Measurements from ENCODE around the gene ITPR1. TPM values are rescaled to one million over a fixed set of nuclear protein-coding genes. Genes with fewer than 3 reads are reported as not detected.
A peak's percentile ranks its signal among the peaks of the same experiment; 100 is the strongest.

The ITPR1 gene
- polyA plus RNA-seq, 2 of the 4 experiments (the other 2 are of a cell fraction) = 2.8 to 9.6 TPM

DNA sequence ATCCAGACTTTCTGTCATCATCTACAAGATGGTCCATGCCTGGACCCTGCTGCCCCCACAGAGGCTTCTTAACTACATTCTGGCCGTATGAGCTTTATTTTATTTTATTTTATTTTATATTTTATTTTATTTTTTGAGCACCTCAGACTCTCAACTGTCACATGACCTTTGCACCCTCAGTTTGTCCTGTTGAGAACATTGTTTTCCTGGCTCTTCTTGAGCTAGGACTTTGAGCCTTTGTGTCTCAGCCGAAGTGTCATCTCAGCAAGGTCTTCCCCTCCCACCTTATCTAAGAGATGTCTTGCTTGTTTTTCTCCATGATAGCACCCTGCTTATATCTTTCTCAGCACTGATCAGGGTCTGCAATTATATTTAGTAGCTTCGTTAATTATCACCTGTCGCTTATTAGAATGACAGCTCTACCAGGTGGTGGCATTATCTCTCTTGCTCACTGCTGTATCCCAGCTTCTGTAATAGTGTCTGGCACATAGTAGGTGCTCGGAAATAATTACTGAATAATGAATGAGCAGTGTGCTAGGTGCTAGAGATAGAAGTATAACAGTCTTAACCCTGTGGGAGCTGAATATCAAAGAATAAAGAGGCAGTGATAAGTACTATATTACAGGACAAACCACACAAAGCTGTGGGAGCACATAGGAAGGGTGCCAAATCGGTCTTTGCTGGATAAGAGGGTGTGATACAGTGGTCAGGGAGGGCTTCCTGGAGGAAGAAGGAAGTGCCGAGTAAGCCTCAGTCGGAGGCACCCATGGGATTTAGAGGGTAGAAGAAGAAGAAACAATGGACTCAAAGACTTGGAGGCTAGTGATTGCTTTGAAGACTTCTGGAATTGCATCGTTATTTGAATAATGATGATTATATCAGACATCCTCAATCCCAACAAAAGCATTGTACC, 136.2 kb downstream of the ITPR1 start:
- H3K4me3 ChIP-seq = no peak overlapping the region
- FAIRE-seq (no peak), DNase-seq (ENCODE audit: low read depth in 1 of 2, low spot score in 1 of 2) (no peak), ATAC-seq (no peak)
- peak overlapping the region in 1 of 2 experiments; percentile 46; a peak in 2 of 6 replicates for H3K27ac ChIP-seq
- no peak for TF ChIP-seq SMC3 (IDR thresholded peaks at IDR 0.05)
- TF ChIP-seq CHD2 (IDR thresholded peaks at IDR 0.05; ENCODE audit: low read length, partially characterized antibody) = no peak
- no peak for TF ChIP-seq KDM5A (IDR thresholded peaks at IDR 0.05)
- TF ChIP-seq RARB (CRISPR knock-in tag; IDR thresholded peaks at IDR 0.05) = no peak
- no peak for TF ChIP-seq EHF (CRISPR knock-in tag; IDR thresholded peaks at IDR 0.05)
- no peak for TF ChIP-seq ZFP36 (IDR thresholded peaks at IDR 0.05; ENCODE audit: borderline replicate concordance, partially characterized antibody)
- TF ChIP-seq, protein P1, sequence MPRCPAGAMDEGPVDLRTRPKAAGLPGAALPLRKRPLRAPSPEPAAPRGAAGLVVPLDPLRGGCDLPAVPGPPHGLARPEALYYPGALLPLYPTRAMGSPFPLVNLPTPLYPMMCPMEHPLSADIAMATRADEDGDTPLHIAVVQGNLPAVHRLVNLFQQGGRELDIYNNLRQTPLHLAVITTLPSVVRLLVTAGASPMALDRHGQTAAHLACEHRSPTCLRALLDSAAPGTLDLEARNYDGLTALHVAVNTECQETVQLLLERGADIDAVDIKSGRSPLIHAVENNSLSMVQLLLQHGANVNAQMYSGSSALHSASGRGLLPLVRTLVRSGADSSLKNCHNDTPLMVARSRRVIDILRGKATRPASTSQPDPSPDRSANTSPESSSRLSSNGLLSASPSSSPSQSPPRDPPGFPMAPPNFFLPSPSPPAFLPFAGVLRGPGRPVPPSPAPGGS (IDR thresholded peaks at IDR 0.05) = no peak
- no peak for TF ChIP-seq ZC3H11A (IDR thresholded peaks at IDR 0.05)
- no peak for TF ChIP-seq RCOR1 (IDR thresholded peaks at IDR 0.05; ENCODE audit: low read depth, low read length)
- TF ChIP-seq, protein P2, sequence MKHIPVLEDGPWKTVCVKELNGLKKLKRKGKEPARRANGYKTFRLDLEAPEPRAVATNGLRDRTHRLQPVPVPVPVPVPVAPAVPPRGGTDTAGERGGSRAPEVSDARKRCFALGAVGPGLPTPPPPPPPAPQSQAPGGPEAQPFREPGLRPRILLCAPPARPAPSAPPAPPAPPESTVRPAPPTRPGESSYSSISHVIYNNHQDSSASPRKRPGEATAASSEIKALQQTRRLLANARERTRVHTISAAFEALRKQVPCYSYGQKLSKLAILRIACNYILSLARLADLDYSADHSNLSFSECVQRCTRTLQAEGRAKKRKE (CRISPR knock-in tag; IDR thresholded peaks at IDR 0.05; ENCODE audit: low read depth) = no peak
- no peak for TF ChIP-seq ZNF302 (CRISPR knock-in tag; IDR thresholded peaks at IDR 0.05)
- TF ChIP-seq RNF2 (IDR thresholded peaks at IDR 0.05; ENCODE audit: borderline replicate concordance, low read depth) = no peak
- TF ChIP-seq MYC (IDR thresholded peaks at IDR 0.05; ENCODE audit: borderline replicate concordance, low read length) = no peak
- TF ChIP-seq BHLHE40 (IDR thresholded peaks at IDR 0.05; ENCODE audit: low read depth, low read length) = no peak
- no peak for TF ChIP-seq EP300 (IDR thresholded peaks at IDR 0.05)
- WGBS (ENCODE audit: missing lambda C conversion rate) = 55% methylated on average over 9 of the region's 9 CpGs
- no peaks in the 10 kb centered on the region for H3K4me1 ChIP-seq
- H3K9me3 ChIP-seq = no peaks in the 10 kb centered on the region
- no peak overlapping the region for H3K4me2 ChIP-seq
- ChIA-PET CTCF (interaction anchor here (0.6 to 8.3 kb wide), 3 partner anchors 15 to 277 kb away, joined by 3 to 121 read pairs (median 3); no protein-coding TSS in a partner anchor), POLR2A (no interaction called here)

DNA sequence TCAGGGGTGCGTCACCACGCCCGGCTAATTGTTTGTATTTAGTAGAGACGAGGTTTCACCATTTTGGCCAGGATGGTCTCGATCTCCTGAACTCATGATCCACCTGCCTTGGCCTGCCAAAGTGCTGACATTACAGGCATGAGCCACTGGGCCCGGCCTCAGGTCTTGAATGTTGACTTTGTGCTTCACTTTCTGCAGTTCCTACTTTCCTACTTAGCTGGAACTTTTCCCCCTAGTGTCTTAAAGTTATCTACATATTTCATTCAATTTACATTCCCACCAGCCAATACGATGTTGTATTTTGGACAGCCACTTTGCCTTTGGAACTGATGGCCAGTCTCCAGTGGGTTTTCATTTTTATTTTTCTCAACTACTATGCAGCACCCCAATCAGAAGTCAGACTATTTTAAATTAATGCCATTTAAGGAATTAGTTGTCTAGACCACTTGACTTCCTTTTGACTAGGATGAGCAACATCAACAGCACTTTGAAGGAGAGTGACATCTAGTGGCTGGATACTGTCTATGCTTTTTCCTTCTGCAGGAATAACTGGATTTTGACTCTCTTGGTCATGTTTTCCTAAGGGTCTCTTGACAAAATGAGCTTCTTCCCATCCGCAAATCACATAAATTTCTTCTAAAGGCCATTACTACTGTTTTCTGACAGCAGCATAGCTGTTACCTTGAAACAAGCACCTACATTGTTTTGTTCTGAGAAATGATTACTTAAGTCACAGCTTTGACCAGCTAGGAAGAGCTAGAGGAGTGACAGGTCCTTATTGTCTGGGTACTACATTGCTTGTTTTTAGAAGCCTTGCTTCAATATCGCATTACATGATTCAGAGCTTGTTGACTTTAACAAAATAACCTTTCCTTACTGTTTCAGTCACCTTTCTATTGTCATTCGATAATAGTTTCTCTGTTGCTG, 140.2 kb downstream of the ITPR1 start:
- WGBS (ENCODE audit: missing lambda C conversion rate) = 49% methylated on average over 10 of the region's 10 CpGs
- ChIA-PET POLR2A (interaction anchor here (1.1 kb wide), 2 partner anchors 140 to 283 kb away, joined by 4 to 6 read pairs; partner anchors contain the start of gene ITPR1), CTCF (interaction anchor here (0.5 to 8.3 kb wide), 57 partner anchors 9 to 1433 kb away, joined by 3 to 121 read pairs (median 4); partner anchors contain the start of gene ITPR1)
- DNase-seq (ENCODE audit: low read depth in 1 of 2, low spot score in 1 of 2) (peak; percentile 67 to 69), FAIRE-seq (peak; percentile 95), ATAC-seq (peak; percentile 80 to 91)
- no peak overlapping the region for H3K4me2 ChIP-seq
- no peak overlapping the region for H3K4me3 ChIP-seq
- TF ChIP-seq RAD21 (conservative IDR thresholded peaks at IDR 0.05 in 1 of 2, IDR thresholded peaks at IDR 0.05 in 1 of 2) (peak; percentile 84 to 90), FOSB (CRISPR knock-in tag; IDR thresholded peaks at IDR 0.05) (no peak), SMC3 (IDR thresholded peaks at IDR 0.05) (peak; percentile 87)
- TF ChIP-seq, protein P3, sequence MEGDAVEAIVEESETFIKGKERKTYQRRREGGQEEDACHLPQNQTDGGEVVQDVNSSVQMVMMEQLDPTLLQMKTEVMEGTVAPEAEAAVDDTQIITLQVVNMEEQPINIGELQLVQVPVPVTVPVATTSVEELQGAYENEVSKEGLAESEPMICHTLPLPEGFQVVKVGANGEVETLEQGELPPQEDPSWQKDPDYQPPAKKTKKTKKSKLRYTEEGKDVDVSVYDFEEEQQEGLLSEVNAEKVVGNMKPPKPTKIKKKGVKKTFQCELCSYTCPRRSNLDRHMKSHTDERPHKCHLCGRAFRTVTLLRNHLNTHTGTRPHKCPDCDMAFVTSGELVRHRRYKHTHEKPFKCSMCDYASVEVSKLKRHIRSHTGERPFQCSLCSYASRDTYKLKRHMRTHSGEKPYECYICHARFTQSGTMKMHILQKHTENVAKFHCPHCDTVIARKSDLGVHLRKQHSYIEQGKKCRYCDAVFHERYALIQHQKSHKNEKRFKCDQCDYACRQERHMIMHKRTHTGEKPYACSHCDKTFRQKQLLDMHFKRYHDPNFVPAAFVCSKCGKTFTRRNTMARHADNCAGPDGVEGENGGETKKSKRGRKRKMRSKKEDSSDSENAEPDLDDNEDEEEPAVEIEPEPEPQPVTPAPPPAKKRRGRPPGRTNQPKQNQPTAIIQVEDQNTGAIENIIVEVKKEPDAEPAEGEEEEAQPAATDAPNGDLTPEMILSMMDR (IDR thresholded peaks at IDR 0.05) = peak; percentile 95
- H3K4me1 ChIP-seq = no peaks in the 10 kb centered on the region
- no peaks in the 10 kb centered on the region for H3K9me3 ChIP-seq
- H3K27ac ChIP-seq = no peak overlapping the region
